CD14-positive monocyte (primary cell): ENCODE results near the gene UHRF1. TPM values are rescaled to one million over a fixed set of nuclear protein-coding genes. Genes with fewer than 3 reads are reported as not detected.
A peak's percentile ranks its signal among the peaks of the same experiment; 100 is the strongest.
"Not testable (repeated sequence)": the region's sequence is repeated elsewhere in the genome, so short reads cannot be mapped to it uniquely, and the experiment has no call there.

ENCODE experiments used
- DNase-seq, 3 donors: peaks; one replicate each; pipeline ENCODE4 v3.0.0-alpha.2; 2011 to 2022
- H2AFZ ChIP-seq: 2 replicates; pipeline ENCODE4 v1.6.0; 2012; ENCODE audit warnings: mild to moderate bottlenecking, low read depth, low read length, inconsistent platforms; ENCODE audit not compliant: insufficient read depth, poor library complexity, severe bottlenecking
- H3K27ac ChIP-seq, 2 donors: 1 replicate in 1 of 2; 2 replicates in 1 of 2; pipeline ENCODE4 v1.5.1; 2012 to 2013; ENCODE audit warnings: low read length in 2 of 2, control low read depth in 1 of 2, inconsistent platforms in 1 of 2, low read depth in 1 of 2, mild to moderate bottlenecking in 1 of 2
- H3K27me3 ChIP-seq, 2 donors: one replicate each; pipeline versions ENCODE4 v1.6.0 to v1.6.1; 2011 to 2013; ENCODE audit warnings: low read length in 2 of 2; ENCODE audit not compliant: control insufficient read depth in 2 of 2, insufficient read depth in 2 of 2
- H3K36me3 ChIP-seq, 2 donors: replicated peaks in 1 of 2; 1 replicate in 1 of 2; 2 replicates in 1 of 2; pipeline versions ENCODE4 v1.5.1 to v1.6.1; 2012 to 2013; ENCODE audit warnings: low read length in 2 of 2, control low read depth in 1 of 2, inconsistent platforms in 1 of 2, mild to moderate bottlenecking in 1 of 2; ENCODE audit not compliant: insufficient read depth in 2 of 2, control insufficient read depth in 1 of 2
- H3K4me1 ChIP-seq, 2 donors: 1 replicate in 1 of 2; 2 replicates in 1 of 2; pipeline versions ENCODE4 v1.5.1 to v1.6.1; 2012 to 2013; ENCODE audit warnings: low read length in 2 of 2, control low read depth in 1 of 2, inconsistent platforms in 1 of 2, mild to moderate bottlenecking in 1 of 2, moderate library complexity in 1 of 2; ENCODE audit not compliant: insufficient read depth in 2 of 2, control insufficient read depth in 1 of 2
- H3K4me2 ChIP-seq: replicated peaks from 2 replicates; pipeline ENCODE3; 2012; ENCODE audit warnings: low read length, moderate library complexity, mild to moderate bottlenecking; ENCODE audit not compliant: poor library complexity, severe bottlenecking; ENCODE audit errors: extremely low read depth
- H3K4me3 ChIP-seq, 3 experiments: fragments of 200-600 bp in 1 of 3; sonication (generic) in 1 of 3; replicated peaks in 1 of 3; 1 replicate in 2 of 3; 2 replicates in 1 of 3; pipeline ENCODE4 v1.5.1; 2011 to 2013; ENCODE audit warnings: low read length in 3 of 3, mild to moderate bottlenecking in 3 of 3, control low read depth in 2 of 3, low read depth in 2 of 3, inconsistent platforms in 1 of 3, moderate library complexity in 1 of 3
- H3K79me2 ChIP-seq: 2 replicates; pipeline ENCODE4 v1.6.0; 2012; ENCODE audit warnings: mild to moderate bottlenecking, control low read depth, inconsistent platforms, low read length, moderate library complexity; ENCODE audit not compliant: insufficient read depth
- H3K9ac ChIP-seq: 2 replicates; pipeline ENCODE4 v1.6.0; 2017; ENCODE audit warnings: low read length, mild to moderate bottlenecking; ENCODE audit not compliant: insufficient read depth, poor library complexity, severe bottlenecking
- H3K9me3 ChIP-seq, 2 donors: replicated peaks in 1 of 2; 1 replicate in 1 of 2; 2 replicates in 1 of 2; pipeline versions ENCODE4 v1.5.1 to v1.6.1; 2012 to 2013; ENCODE audit warnings: low read length in 2 of 2, control low read depth in 1 of 2; ENCODE audit not compliant: control insufficient read depth in 1 of 2, insufficient read depth in 1 of 2
- H4K20me1 ChIP-seq: 2 replicates; pipeline ENCODE4 v1.6.0; 2012; ENCODE audit warnings: mild to moderate bottlenecking, low read length, control low read depth, moderate library complexity; ENCODE audit not compliant: insufficient read depth
- H3K27ac Mint-ChIP-seq, 7 donors: one replicate each; pipeline ENCODE4 v1.8.0; 2020; ENCODE audit warnings: mild to moderate bottlenecking in 7 of 7, mixed read lengths in 7 of 7, moderate library complexity in 6 of 7, inconsistent platforms in 2 of 7
- H3K27me3 Mint-ChIP-seq, 3 donors: one replicate each; pipeline ENCODE4 v1.8.0; 2021 to 2022; ENCODE audit warnings: low read depth in 3 of 3, mild to moderate bottlenecking in 3 of 3, mixed read lengths in 3 of 3, moderate library complexity in 3 of 3, inconsistent platforms in 1 of 3
- H3K36me3 Mint-ChIP-seq, 2 donors: one replicate each; pipeline ENCODE4 v1.8.0; 2020; ENCODE audit warnings: mixed read lengths in 2 of 2, inconsistent platforms in 1 of 2, mild to moderate bottlenecking in 1 of 2
- H3K4me1 Mint-ChIP-seq: one replicate; pipeline ENCODE4 v1.8.0; 2020; ENCODE audit warnings: mild to moderate bottlenecking, mixed read lengths
- H3K4me3 Mint-ChIP-seq, 2 donors: one replicate each; pipeline ENCODE4 v1.8.0; 2020; ENCODE audit warnings: mild to moderate bottlenecking in 2 of 2, mixed read lengths in 2 of 2, moderate library complexity in 1 of 2
- H3K9me3 Mint-ChIP-seq, 7 donors: one replicate each; pipeline ENCODE4 v1.8.0; 2020 to 2022; ENCODE audit warnings: mixed read lengths in 7 of 7, mild to moderate bottlenecking in 6 of 7, moderate library complexity in 6 of 7, inconsistent platforms in 2 of 7
- CTCF ChIP-seq: fragments of 200-600 bp; IDR thresholded peaks from one replicate; pipeline ENCODE4 v1.8.0; 2022; ENCODE audit warnings: antibody characterized with exemption, mild to moderate bottlenecking
- WGBS: methylation state at CpG from one replicate; pipeline ENCODE4 v1.1.5; 2013; ENCODE audit warnings: missing lambda C conversion rate; ENCODE audit not compliant: insufficient coverage; 5-methylcytosine and 5-hydroxymethylcytosine counted together
- intact Hi-C, 2 donors: fragments of 100-400 bp; cut with micrococcal nuclease; formaldehyde crosslinking; loops; one replicate each; pipeline versions ENCODE4 v1.15.0 to v1.15.1; 2023
- polyA plus RNA-seq, 3 donors: library from polyadenylated mRNA; depleted of rRNA in 1 of 3; unstranded in 2 of 3; stranded (reverse) in 1 of 3; fragments of 300-500 nt in 2 of 3; fragments of >200 nt in 1 of 3; fragmentation: Illumina TruSeq in 2 of 3; gene quantifications; 1 replicate in 2 of 3; 2 replicates in 1 of 3; pipeline ENCODE4 v1.2.3, GENCODE V29; 2012 to 2021

UHRF1 gene
- polyA plus RNA-seq, 3 donors: 0.06 to 0.77 (median 0.63) TPM

DNA sequence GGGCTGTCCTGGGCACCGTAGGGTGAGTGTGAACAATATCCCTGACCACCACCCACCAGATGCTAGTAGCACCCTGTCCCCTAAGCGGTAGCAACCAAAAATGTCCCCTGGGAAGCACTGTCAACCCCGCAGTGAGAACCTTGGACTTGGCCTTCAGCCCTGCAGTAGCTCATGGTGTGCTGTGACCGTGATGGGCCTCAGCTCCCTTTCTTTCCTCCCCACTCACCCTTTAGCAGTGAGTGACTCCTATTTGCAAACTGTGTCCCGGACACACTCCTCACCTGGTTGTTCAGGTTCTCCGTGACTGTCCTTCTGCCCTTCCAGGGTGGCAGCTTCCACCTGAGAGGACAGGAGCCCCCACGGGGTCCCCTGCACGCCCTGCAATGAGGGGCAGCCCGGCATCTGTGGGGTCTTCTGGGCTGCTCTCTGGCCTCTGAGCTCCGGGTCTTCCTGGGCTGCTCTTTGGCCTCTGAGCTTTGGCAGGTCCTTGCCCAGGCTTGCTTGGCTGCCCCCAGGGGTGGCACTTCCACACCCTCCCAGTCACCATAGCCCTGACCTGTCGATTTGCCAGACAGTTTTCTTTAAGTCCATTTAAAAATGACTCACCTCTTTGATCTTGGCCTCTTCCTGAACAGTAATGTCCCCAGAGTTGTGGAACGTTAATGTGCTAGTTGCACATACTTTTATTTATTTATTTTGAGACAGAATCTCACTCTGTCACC, 63.4 kb downstream of the UHRF1 start:
- intact Hi-C loops: loop anchor here in 1 of 2 donors (10.0 kb wide), 2 partner anchors 58 to 98 kb away; no protein-coding TSS in a partner anchor
- Mint-ChIP-seq H3K9me3 (peaks cover 0 to 2% (median 0%) of the 10 kb centered on the region in 7 donors), H3K4me1 (peaks cover 75% of the 10 kb centered on the region), H3K27ac (peak overlapping the region in 2 of 7 donors; percentile 20 to 38), H3K36me3 (peaks cover 17 to 22% of the 10 kb centered on the region in 2 donors), H3K4me3 (no peak overlapping the region), H3K27me3 (peaks cover 0 to 7% (median 0%) of the 10 kb centered on the region in 3 donors)
- no peaks in the 10 kb centered on the region for H3K9me3 ChIP-seq
- no peaks in the 10 kb centered on the region for H3K27me3 ChIP-seq
- DNase-seq: no peak
- no peak overlapping the region for H3K9ac ChIP-seq
- no peak for TF ChIP-seq CTCF
- H4K20me1 ChIP-seq: peaks cover 48% of the 10 kb centered on the region
- no peak overlapping the region for H2AFZ ChIP-seq
- 95% methylated on average over 9 of the region's 12 CpGs for WGBS
- no peak overlapping the region for H3K27ac ChIP-seq
- H3K4me1 ChIP-seq: peaks cover 66 to 77% of the 10 kb centered on the region in 2 donors
- H3K79me2 ChIP-seq: peaks cover 75% of the 10 kb centered on the region
- no peak overlapping the region for H3K4me3 ChIP-seq
- H3K4me2 ChIP-seq: no peak overlapping the region
- H3K36me3 ChIP-seq: peaks cover 2 to 4% of the 10 kb centered on the region in 2 donors

DNA sequence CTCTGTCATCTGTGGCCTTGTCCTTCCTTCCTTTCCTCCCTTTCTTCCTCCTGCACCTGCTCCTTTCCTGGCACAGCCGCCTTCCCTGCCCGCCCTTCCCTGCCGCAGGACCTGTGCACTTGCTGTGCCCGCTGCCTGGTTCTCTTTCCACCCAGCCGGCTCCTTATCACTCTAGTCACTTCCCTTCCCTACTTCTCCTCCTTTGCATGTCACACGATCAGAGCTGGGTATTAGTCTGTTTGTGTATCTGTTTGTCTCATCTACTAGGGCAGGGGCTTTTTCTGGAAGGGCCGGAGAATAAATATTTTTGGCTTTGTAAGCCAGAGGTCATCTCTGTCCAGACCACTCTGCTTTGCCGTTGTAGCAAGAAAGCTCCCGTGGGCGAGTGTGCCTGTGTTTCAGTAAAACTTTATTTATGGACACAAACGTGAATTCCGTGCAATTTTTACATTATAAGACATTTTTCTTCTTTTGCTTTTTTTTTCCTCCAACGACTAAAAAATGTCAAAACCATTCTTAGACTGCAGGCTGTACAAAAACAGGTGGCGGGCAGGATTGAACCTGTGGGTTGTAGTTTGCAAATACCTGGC, 65.7 kb downstream of the UHRF1 start:
- peak; percentile 23 to 57 (median 51) for DNase-seq
- no peak for TF ChIP-seq CTCF
- Histone ChIP-seq H3K27ac (peak overlapping the region; percentile 84 to 96), H3K9me3 (no peaks in the 10 kb centered on the region), H3K4me2 (peak overlapping the region; percentile 61), H3K79me2 (peaks cover 89% of the 10 kb centered on the region), H2AFZ (no peak overlapping the region), H3K27me3 (no peaks in the 10 kb centered on the region), H3K4me3 (peak overlapping the region in 1 of 3 experiments; percentile 25), H3K36me3 (peaks cover 2 to 8% of the 10 kb centered on the region in 2 donors), H3K9ac (no peak overlapping the region), H4K20me1 (peaks cover 64% of the 10 kb centered on the region), H3K4me1 (peaks cover 77 to 86% of the 10 kb centered on the region in 2 donors)
- Mint-ChIP-seq H3K27ac (peak overlapping the region; percentile 98 to 99 (median 99)), H3K4me3 (peak overlapping the region in 1 of 2 donors; percentile 77), H3K36me3 (peaks cover 23 to 25% of the 10 kb centered on the region in 2 donors), H3K9me3 (peaks cover 0 to 2% (median 0%) of the 10 kb centered on the region in 7 donors), H3K27me3 (peaks cover 0 to 7% (median 0%) of the 10 kb centered on the region in 3 donors), H3K4me1 (peaks cover 84% of the 10 kb centered on the region)
- intact Hi-C loops: loop anchor here (5.0 to 10.0 kb wide), 3 partner anchors 60 to 100 kb away; no protein-coding TSS in a partner anchor
- WGBS: 56% methylated on average over 4 of the region's 14 CpGs

- Histone ChIP-seq H3K79me2 (peaks cover 89% of the 10 kb centered on the region), H3K4me1 (peaks cover 74 to 83% of the 10 kb centered on the region in 2 donors), H3K9ac (peak overlapping the region; percentile 64), H3K27ac (peak overlapping the region; percentile 84 to 96), H4K20me1 (peaks cover 64% of the 10 kb centered on the region), H3K4me3 (peak overlapping the region in 1 of 3 experiments; percentile 56), H3K4me2 (peak overlapping the region; percentile 61)
- H3K27me3 ChIP-seq, H3K9me3 Mint-ChIP-seq, H3K36me3 ChIP-seq, H3K27me3 Mint-ChIP-seq, H2AFZ ChIP-seq, DNase-seq, H3K9me3 ChIP-seq: not testable (repeated sequence)
- peak overlapping the region; percentile 98 to 99 (median 99) for H3K27ac Mint-ChIP-seq
- H3K4me3 Mint-ChIP-seq: peak overlapping the region; percentile 59 to 69
- WGBS: 35% methylated on average over 6 of the region's 13 CpGs
- intact Hi-C loops: loop anchor here (5.0 to 10.0 kb wide), 3 partner anchors 61 to 101 kb away; no protein-coding TSS in a partner anchor
- peaks cover 25 to 29% of the 10 kb centered on the region in 2 donors for H3K36me3 Mint-ChIP-seq
- H3K4me1 Mint-ChIP-seq: peaks cover 80% of the 10 kb centered on the region
Observed at GRCh38 chr19:4975601-4976000, 66.3 kb downstream of the UHRF1 start.
